ENCODE results near the gene PCSK2.

DNA sequence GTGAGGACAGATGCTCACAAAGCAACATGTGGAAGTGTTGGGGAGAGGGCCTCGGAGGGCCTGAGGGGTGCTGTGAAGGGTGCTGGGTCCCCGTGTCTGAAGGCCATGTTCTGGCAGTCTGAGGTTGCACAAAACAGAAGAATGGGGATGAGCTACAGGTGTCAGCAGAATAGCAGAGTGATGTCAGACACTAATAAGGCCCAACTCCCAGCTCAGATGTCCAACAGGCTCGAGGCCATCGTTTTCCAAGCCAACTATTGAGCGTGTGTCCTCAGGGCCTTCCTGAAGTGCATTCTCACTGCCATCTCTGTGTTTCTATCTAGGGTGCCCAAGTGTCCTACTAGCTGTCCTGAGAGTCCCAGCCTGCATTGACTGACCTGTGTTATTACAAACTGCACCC, 296.5 kb downstream of the PCSK2 start:
- TF ChIP-seq, protein P1, sequence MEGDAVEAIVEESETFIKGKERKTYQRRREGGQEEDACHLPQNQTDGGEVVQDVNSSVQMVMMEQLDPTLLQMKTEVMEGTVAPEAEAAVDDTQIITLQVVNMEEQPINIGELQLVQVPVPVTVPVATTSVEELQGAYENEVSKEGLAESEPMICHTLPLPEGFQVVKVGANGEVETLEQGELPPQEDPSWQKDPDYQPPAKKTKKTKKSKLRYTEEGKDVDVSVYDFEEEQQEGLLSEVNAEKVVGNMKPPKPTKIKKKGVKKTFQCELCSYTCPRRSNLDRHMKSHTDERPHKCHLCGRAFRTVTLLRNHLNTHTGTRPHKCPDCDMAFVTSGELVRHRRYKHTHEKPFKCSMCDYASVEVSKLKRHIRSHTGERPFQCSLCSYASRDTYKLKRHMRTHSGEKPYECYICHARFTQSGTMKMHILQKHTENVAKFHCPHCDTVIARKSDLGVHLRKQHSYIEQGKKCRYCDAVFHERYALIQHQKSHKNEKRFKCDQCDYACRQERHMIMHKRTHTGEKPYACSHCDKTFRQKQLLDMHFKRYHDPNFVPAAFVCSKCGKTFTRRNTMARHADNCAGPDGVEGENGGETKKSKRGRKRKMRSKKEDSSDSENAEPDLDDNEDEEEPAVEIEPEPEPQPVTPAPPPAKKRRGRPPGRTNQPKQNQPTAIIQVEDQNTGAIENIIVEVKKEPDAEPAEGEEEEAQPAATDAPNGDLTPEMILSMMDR (conservative IDR thresholded peaks at IDR 0.05; ENCODE audit: low read depth, low read length) = no peak
- TF ChIP-seq EZH2 (IDR thresholded peaks at IDR 0.05; ENCODE audit: borderline replicate concordance, low read depth, low read length, poor library complexity, severe bottlenecking) = no peak

Data from A673 (cell line).